IMR-90 (cell line): ENCODE measurements around the gene KMT5C. TPM values are rescaled to one million over a fixed set of nuclear protein-coding genes. Genes with fewer than 3 reads are reported as not detected.

Experiments used
- ATAC-seq: fragments of 200-7000 bp; cut with Tn5 transposase; 2 replicates; pipeline ENCODE4 v1.9.1; 2020; ENCODE audit warnings: low read depth, mild to moderate bottlenecking, moderate library complexity
- BruUV-seq: library from RNA; stranded (reverse); fragments of 400-500 nt; replicated peaks from 2 replicates; lab custom pipeline; 2021; lab: Mats Ljungman, UMichigan
- CTCF ChIA-PET: fragments of 300-600 bp; formaldehyde crosslinking; extraction: SDS; loops from one replicate; lab custom pipeline; 2021; ENCODE audit warnings: antibody characterized with exemption; lab: Yijun Ruan, JAX
- POLR2A ChIA-PET: fragments of 300-600 bp; sonication (Branson Sonifier 250); formaldehyde crosslinking; loops from one replicate; lab custom pipeline; 2022; ENCODE audit warnings: antibody characterized with exemption; ENCODE audit not compliant: unreplicated experiment; lab: Charles Lee
- DNase-seq: peaks from one replicate; pipeline ENCODE4 v3.0.0; 2013
- H2AFZ ChIP-seq: replicated peaks from 2 replicates; pipeline ENCODE3; 2013; ENCODE audit warnings: low read length, mild to moderate bottlenecking; ENCODE audit not compliant: poor library complexity
- H2AK5ac ChIP-seq: 2 replicates; pipeline ENCODE4 v1.6.1; 2013; ENCODE audit warnings: low read depth, low read length, inconsistent platforms
- H2AK9ac ChIP-seq: replicated peaks from 2 replicates; pipeline ENCODE3; 2013; ENCODE audit warnings: mild to moderate bottlenecking, low read depth, low read length, moderate library complexity; ENCODE audit not compliant: poor library complexity
- H2BK120ac ChIP-seq: 2 replicates; pipeline ENCODE4 v1.6.1; 2013; ENCODE audit warnings: low read depth, low read length, inconsistent platforms
- H2BK15ac ChIP-seq: 3 replicates; pipeline ENCODE4 v1.6.1; 2013; ENCODE audit warnings: low read depth, low read length, inconsistent platforms
- H2BK20ac ChIP-seq: 2 replicates; pipeline ENCODE4 v1.6.1; 2013; ENCODE audit warnings: low read depth, mild to moderate bottlenecking, inconsistent platforms, low read length, moderate library complexity
- H2BK5ac ChIP-seq: 2 replicates; pipeline ENCODE4 v1.6.1; 2013; ENCODE audit warnings: mild to moderate bottlenecking, low read depth, low read length, inconsistent platforms; ENCODE audit not compliant: poor library complexity, severe bottlenecking
- H3K14ac ChIP-seq: replicated peaks from 2 replicates; pipeline ENCODE4 v1.6.1; 2013; ENCODE audit warnings: low read depth, low read length, inconsistent platforms
- H3K18ac ChIP-seq: 2 replicates; pipeline ENCODE4 v1.6.1; 2013; ENCODE audit warnings: low read depth, low read length, control low read depth
- H3K23ac ChIP-seq: 2 replicates; pipeline ENCODE4 v1.6.1; 2013; ENCODE audit warnings: low read depth, low read length, inconsistent platforms
- H3K27ac ChIP-seq: 2 replicates; pipeline ENCODE4 v1.5.1; 2013; ENCODE audit warnings: mild to moderate bottlenecking, control low read depth, low read length; ENCODE audit not compliant: insufficient read depth
- H3K27me3 ChIP-seq: 2 replicates; pipeline ENCODE4 v1.6.1; 2013; ENCODE audit warnings: low read length; ENCODE audit not compliant: control insufficient read depth, insufficient read depth
- H3K36me3 ChIP-seq: 2 replicates; pipeline ENCODE4 v1.6.1; 2013; ENCODE audit warnings: low read length, mixed read lengths; ENCODE audit not compliant: control insufficient read depth, insufficient read depth
- H3K4ac ChIP-seq: 2 replicates; pipeline ENCODE4 v1.6.1; 2013; ENCODE audit warnings: low read depth, low read length, inconsistent platforms
- H3K4me1 ChIP-seq: 2 replicates; pipeline ENCODE4 v1.6.1; 2013; ENCODE audit warnings: low read length, mixed read lengths; ENCODE audit not compliant: control insufficient read depth, insufficient read depth
- H3K4me2 ChIP-seq: 2 replicates; pipeline ENCODE4 v1.6.1; 2013; ENCODE audit warnings: low read depth, mild to moderate bottlenecking, control low read depth, low read length, moderate library complexity
- H3K4me3 ChIP-seq: 2 replicates; pipeline ENCODE4 v1.5.1; 2013; ENCODE audit warnings: low read depth, mild to moderate bottlenecking, control low read depth, low read length, moderate library complexity; ENCODE audit not compliant: insufficient read depth
- H3K56ac ChIP-seq: 2 replicates; pipeline ENCODE4 v1.6.1; 2013; ENCODE audit warnings: low read length, inconsistent platforms; ENCODE audit not compliant: insufficient read depth; ENCODE audit errors: extremely low read depth
- H3K79me1 ChIP-seq, 2 experiments: 2 replicates each; pipeline ENCODE4 v1.6.1; 2013; ENCODE audit warnings: low read length in 2 of 2, inconsistent platforms in 1 of 2, low read depth in 1 of 2
- H3K9ac ChIP-seq: 2 replicates; pipeline ENCODE4 v1.6.1; 2013; ENCODE audit warnings: low read depth, low read length, control low read depth
- H3K9me1 ChIP-seq: 2 replicates; pipeline ENCODE4 v1.6.1; 2013; ENCODE audit warnings: low read length, inconsistent platforms; ENCODE audit not compliant: insufficient read depth
- H3K9me3 ChIP-seq: 2 replicates; pipeline ENCODE4 v1.6.1; 2013; ENCODE audit warnings: low read length; ENCODE audit not compliant: control insufficient read depth, insufficient read depth
- H4K20me1 ChIP-seq: 2 replicates; pipeline ENCODE4 v1.6.1; 2013; ENCODE audit warnings: low read length, inconsistent platforms; ENCODE audit not compliant: insufficient read depth
- H4K5ac ChIP-seq: 2 replicates; pipeline ENCODE4 v1.6.1; 2013; ENCODE audit warnings: mild to moderate bottlenecking, low read depth, low read length, control low read depth
- H4K8ac ChIP-seq, 2 experiments: 2 replicates each; pipeline ENCODE4 v1.6.1; 2013; ENCODE audit warnings: low read depth in 2 of 2, low read length in 2 of 2, control low read depth in 1 of 2, inconsistent platforms in 1 of 2
- H4K91ac ChIP-seq: 2 replicates; pipeline ENCODE4 v1.6.1; 2013; ENCODE audit warnings: low read depth, low read length, inconsistent platforms; ENCODE audit not compliant: insufficient read depth
- CEBPB ChIP-seq: IDR thresholded peaks from 2 replicates; pipeline ENCODE4 v1.6.1; 2012; ENCODE audit warnings: low read depth, low read length, improper control_type of control experiment
- MAFK ChIP-seq: IDR thresholded peaks from 2 replicates; pipeline ENCODE4 v1.6.1; 2012; ENCODE audit warnings: low read depth, low read length, improper control_type of control experiment
- MAZ ChIP-seq: IDR thresholded peaks from 2 replicates; pipeline ENCODE4 v1.6.1; 2012; ENCODE audit warnings: low read depth, mild to moderate bottlenecking, low read length, improper control_type of control experiment, moderate library complexity, borderline replicate concordance
- MXI1 ChIP-seq: IDR thresholded peaks from 2 replicates; pipeline ENCODE4 v1.6.1; 2012; ENCODE audit warnings: low read depth, mild to moderate bottlenecking, low read length, moderate library complexity, borderline replicate concordance
- NFE2L2 ChIP-seq: fragments of 150-350 bp; IDR thresholded peaks from 2 replicates; pipeline ENCODE4 v1.6.1; 2016; ENCODE audit warnings: low read depth, mild to moderate bottlenecking, low read length
- WGBS, 2 experiments: methylation state at CpG; one replicate each; pipeline versions ENCODE4 v1.1.5 to v1.1.7; 2013; ENCODE audit warnings: missing lambda C conversion rate in 2 of 2; ENCODE audit not compliant: insufficient read length in 1 of 2; ENCODE audit errors: extremely low coverage in 2 of 2; 5-methylcytosine and 5-hydroxymethylcytosine counted together
- dilution Hi-C: fragments of 300-500 bp; cut with HindIII; formaldehyde crosslinking; loops from one replicate; pipeline ENCODE4 v1.14.3; 2018; ENCODE audit warnings: low sequenced_read_pairs; ENCODE audit not compliant: unreplicated experiment
- in situ Hi-C: fragments of 300-500 bp; cut with MboI; formaldehyde crosslinking; loops from 3 replicates; pipeline ENCODE4 v1.14.3; 2019; ENCODE audit warnings: low sequenced_read_pairs, inconsistent platforms, mixed read lengths
- intact Hi-C: fragments of 100-400 bp; cut with micrococcal nuclease; formaldehyde crosslinking; loops from 2 replicates; pipeline ENCODE4 v1.10.0; 2022
- polyA plus RNA-seq, 3 experiments: library from polyadenylated mRNA; depleted of rRNA; stranded (reverse); fragments of >200 nt; gene quantifications; 2 replicates each; pipeline ENCODE4 v1.2.3, GENCODE V29; 2012; ENCODE audit warnings: low replicate concordance in 1 of 3
- total RNA-seq: library from RNA; depleted of rRNA; stranded (reverse); fragments of >200 nt; gene quantifications from 2 replicates; pipeline ENCODE4 v1.2.3, GENCODE V29; 2012
- TF ChIP-seq, protein P1 (sequence below): fragments of 150-350 bp; IDR thresholded peaks from 2 replicates; pipeline ENCODE4 v1.6.1; 2016; ENCODE audit warnings: low read depth, mild to moderate bottlenecking, low read length, moderate library complexity, borderline replicate concordance
- TF ChIP-seq, protein P2 (sequence below): fragments of 150-350 bp; IDR thresholded peaks from 2 replicates; pipeline ENCODE4 v1.6.1; 2017; ENCODE audit warnings: mild to moderate bottlenecking, antibody characterized with exemption, low read length, low read depth

Gene KMT5C
- total and polyA plus RNA-seq, 2 of the 4 experiments (the other 2 are of a cell fraction): 1.8 to 5.9 TPM

DNA sequence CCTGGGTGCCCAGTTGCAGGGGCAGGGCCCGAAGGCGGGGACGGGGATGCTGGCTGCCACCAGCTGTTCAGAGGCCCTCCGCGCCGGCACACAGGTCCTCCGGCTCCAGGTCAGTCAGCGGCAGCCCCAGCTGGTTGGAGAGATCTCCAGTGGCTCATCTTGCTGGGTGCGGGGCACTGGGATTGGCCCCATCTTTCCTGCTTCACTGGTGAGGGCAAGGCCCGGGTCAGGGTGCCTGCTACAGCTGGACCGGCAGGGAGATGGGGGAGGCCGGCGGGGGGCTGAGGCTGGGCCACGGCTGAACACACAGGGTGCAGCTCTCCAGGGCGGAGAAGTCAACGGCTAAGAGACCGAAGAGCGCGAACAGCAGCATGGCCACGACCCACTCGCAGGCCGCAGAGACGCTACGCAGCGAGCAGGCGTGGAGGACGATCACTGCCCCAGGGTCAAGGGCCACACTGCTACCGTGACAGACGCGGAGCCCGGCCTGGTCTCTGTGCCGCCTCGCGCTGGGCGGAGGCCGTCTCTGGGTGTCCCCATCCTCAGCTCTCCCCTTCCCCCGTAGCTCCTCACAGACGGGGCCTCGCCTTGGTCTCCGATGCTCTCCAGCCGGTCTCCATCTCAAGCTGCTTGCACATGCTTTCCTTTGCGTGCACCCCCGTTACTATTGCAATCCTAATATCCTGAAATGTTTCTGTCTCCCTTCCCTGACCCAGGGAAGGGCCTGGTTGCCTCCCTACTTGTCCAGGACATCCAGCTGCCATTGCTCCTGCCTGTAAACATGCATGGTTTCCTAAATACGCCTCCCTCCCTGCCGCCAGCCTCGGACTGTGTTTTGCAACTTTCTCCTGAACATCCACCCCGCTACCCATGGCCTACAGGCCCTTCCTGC, 26.8 kb upstream of the KMT5C start:
- H3K14ac ChIP-seq: no peak overlapping the region; the same call in 1 of the 2 replicates
- ChIA-PET POLR2A (interaction anchor here (0.6 kb wide), 1 partner anchor 21 kb away, joined by 3 read pairs; no protein-coding TSS in a partner anchor), CTCF (interaction anchor here (2.2 kb wide), 1 partner anchor 12 kb away, joined by 6 read pairs; no protein-coding TSS in a partner anchor)
- in situ Hi-C loops: no loop called here
- no peaks in the 10 kb centered on the region for H3K79me1 ChIP-seq
- H2BK15ac ChIP-seq: no peak overlapping the region
- H3K9me3 ChIP-seq: peaks cover 1% of the 10 kb centered on the region; the same call in 1 of the 2 replicates
- TF ChIP-seq MAFK: no peak
- TF ChIP-seq, protein P1, sequence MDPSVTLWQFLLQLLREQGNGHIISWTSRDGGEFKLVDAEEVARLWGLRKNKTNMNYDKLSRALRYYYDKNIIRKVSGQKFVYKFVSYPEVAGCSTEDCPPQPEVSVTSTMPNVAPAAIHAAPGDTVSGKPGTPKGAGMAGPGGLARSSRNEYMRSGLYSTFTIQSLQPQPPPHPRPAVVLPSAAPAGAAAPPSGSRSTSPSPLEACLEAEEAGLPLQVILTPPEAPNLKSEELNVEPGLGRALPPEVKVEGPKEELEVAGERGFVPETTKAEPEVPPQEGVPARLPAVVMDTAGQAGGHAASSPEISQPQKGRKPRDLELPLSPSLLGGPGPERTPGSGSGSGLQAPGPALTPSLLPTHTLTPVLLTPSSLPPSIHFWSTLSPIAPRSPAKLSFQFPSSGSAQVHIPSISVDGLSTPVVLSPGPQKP: no peak
- no peak for TF ChIP-seq MXI1
- no peak for TF ChIP-seq MAZ
- TF ChIP-seq, protein P2, sequence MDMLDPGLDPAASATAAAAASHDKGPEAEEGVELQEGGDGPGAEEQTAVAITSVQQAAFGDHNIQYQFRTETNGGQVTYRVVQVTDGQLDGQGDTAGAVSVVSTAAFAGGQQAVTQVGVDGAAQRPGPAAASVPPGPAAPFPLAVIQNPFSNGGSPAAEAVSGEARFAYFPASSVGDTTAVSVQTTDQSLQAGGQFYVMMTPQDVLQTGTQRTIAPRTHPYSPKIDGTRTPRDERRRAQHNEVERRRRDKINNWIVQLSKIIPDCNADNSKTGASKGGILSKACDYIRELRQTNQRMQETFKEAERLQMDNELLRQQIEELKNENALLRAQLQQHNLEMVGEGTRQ: no peak
- TF ChIP-seq CEBPB: no peak
- TF ChIP-seq NFE2L2: no peak
- no peak overlapping the region for H2BK20ac ChIP-seq
- H3K23ac ChIP-seq: no peak overlapping the region
- no peak overlapping the region for H2AK5ac ChIP-seq
- H3K56ac ChIP-seq: no peak overlapping the region
- BruUV-seq: no TSS peak
- H3K36me3 ChIP-seq: peaks cover 14% of the 10 kb centered on the region
- H3K9me1 ChIP-seq: no peaks in the 10 kb centered on the region
- H4K5ac ChIP-seq: no peak overlapping the region
- no peak overlapping the region for H2BK120ac ChIP-seq
- H3K9ac ChIP-seq: no peak overlapping the region
- no peak overlapping the region for H3K18ac ChIP-seq
- H4K8ac ChIP-seq: no peak overlapping the region
- no peak overlapping the region for H2AFZ ChIP-seq
- H3K27ac ChIP-seq: no peak overlapping the region
- WGBS, 2 experiments: 74% methylated on average over 40 of the region's 47 CpGs; no CpG with 5 or more reads in 1 of the 2 experiments
- ATAC-seq (peak; percentile 40), DNase-seq (no peak)
- dilution Hi-C loops: no loop called here
- intact Hi-C loops: no loop called here
- H2BK5ac ChIP-seq: no peak overlapping the region
- H3K4ac ChIP-seq: no peak overlapping the region
- no peaks in the 10 kb centered on the region for H4K20me1 ChIP-seq
- H3K27me3 ChIP-seq: no peaks in the 10 kb centered on the region
- no peak overlapping the region for H3K4me2 ChIP-seq
- peak overlapping the region; percentile 63 for H2AK9ac ChIP-seq
- H4K91ac ChIP-seq: no peak overlapping the region
- H3K4me1 ChIP-seq: no peaks in the 10 kb centered on the region; the same call in 1 of the 2 replicates
- no peak overlapping the region for H3K4me3 ChIP-seq
